Activated T-helper 1 cell treated with anti-CD3 and anti-CD28 coated beads, Interleukin-2, amount 50 U/mL, for 16 hours (primary cell): Measurements from ENCODE around the gene ANK3.

Experiments used
- DNase-seq, 2 donors: peaks; one replicate each; pipeline ENCODE4 v3.0.0-alpha.2; 2020; ENCODE audit warnings: low read depth in 1 of 2, low spot score in 1 of 2

The ANK3 gene

DNA sequence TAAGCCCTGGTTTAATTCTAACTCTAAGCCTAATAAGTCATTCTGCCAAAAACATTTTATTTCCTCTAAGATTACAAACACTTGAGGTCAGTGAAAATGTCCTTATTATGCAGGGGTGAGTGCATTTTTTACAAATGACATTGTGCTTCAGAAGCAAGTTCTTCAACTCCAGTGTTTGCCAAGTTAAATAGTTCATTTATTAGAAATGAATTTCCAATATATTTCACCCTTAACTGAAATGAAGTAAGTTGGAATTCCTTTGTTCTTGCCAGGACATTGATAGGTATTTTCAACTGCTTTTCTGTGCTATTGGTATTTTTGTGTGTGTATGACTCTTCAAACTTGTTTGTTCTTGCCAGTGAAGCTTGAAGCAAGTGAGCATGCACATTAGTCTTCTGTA, 393.8 kb downstream of the ANK3 start:
- DNase-seq = no peak

GRCh38 chr10:59993931-59994330, 395.7 kb downstream of the ANK3 start:
- DNase-seq = no peak

GRCh38 chr10:59991661-59992060, 398.0 kb downstream of the ANK3 start:
- DNase-seq = no peak

DNA sequence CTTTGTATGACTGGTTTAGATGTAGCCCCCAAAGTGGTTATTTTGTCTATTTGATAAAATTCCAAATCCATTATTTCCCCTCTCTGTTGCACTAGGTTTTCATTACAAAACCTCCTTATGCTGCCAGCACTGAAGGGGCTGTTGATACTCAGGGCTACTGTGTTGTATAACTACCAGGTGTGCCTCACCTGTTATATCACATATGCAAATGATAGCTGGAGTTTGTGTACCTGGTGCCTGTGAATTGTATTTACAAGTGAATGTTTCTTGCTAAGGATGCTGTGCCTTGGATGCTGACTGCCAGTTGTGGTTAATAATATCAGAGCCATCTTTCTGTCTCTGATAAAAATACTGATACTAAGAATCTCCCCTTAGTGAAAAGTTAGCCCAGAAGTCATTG, 398.6 kb downstream of the ANK3 start:
- DNase-seq = no peak

DNA sequence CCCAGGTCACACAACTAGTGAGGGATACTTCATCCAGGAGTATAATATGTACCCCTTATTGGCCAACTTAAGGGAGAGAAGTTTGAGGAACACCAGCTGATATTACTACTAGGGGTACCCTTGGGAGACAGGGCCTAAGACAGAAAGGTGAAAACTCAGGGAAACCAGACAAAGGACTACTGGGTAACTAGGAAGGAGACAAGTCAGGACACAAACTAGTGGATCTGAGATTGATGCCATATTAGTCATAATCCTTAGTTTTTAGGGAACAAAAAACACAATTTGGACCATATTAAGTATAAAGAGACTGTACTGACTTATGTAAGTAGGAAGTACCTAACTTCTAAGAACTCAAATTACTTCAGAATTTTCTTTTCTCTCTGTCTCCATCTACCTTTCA, 404.0 kb downstream of the ANK3 start:
- no peak for DNase-seq

DNA sequence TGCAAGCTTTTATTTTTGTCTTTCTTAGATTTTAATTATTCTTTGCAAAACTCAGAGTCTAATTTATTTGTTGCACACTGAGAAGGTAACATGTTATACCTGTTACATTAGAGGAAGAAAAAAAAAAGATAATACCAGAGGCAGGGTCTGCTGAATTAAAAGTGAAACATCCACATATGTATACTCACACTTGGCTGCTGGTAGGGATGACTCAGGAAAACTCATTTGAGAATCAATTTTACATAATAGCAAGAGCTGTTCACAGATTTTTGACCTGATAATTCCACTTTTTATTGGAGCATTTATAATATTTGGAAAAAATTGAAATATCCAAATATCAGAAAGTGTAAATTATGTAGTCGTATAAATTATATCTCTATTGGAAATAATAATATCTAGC, 405.3 kb downstream of the ANK3 start:
- DNase-seq = no peak

DNA sequence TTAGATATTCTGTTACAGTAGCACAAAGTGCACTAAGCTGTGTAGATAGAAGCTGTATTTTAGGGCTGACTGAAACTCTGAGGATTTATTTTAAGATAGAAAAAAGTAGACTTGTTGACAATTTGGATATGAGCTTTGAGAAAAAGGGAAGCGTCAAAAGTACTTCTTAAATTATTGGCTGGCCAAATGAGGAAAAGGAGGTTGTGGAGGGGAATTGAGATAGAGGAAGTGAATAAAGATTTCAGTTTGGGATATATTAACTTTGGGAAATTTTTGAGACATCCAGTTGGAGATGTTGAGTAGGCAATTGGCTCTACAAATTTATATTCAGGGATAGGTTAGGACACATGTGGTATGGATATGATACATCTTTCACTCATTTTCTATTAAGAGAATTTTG, 409.3 kb downstream of the ANK3 start:
- DNase-seq = no peak

DNA sequence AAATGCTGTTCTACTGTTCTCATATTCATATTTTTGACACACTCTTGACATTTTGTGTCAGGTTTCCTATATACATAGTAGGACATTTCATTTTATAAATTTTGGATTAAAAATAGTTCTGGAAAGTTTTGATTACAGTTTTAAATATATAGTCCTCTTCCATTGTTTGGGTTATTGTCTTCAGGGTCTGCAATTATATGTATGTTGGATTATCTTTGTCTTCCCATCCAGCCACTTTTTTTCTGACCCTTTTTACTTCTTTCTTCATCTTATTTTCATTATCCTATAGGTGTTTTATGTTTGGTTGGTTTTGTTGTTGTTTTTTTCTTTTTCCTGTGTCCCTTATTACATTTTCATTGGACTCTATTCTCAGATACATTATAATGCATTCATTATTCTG, 412.2 kb downstream of the ANK3 start:
- DNase-seq = no peak

- no peak for DNase-seq
These were observed 412.8 kb downstream of the ANK3 start for GRCh38 chr10:59976909-59977308.
